GM10266 (cell line): ENCODE measurements around the gene UBXN4.

Source experiments
- DNase-seq: peaks from one replicate; pipeline ENCODE4 v3.0.0; 2012; ENCODE audit errors: extremely low spot score
- CTCF ChIP-seq: IDR thresholded peaks from 2 replicates; pipeline ENCODE4 v1.5.1; 2012; ENCODE audit warnings: mild to moderate bottlenecking, low read depth; ENCODE audit not compliant: control insufficient read depth, insufficient read depth; ENCODE audit errors: missing control alignments

Gene UBXN4

GRCh38 chr2:135829378-135830135 lies 87.9 kb downstream of the UBXN4 start:
- no peak for TF ChIP-seq CTCF
- no peak for DNase-seq

GRCh38 chr2:135831180-135831812 lies 89.6 kb downstream of the UBXN4 start:
- DNase-seq, result no peak
- TF ChIP-seq CTCF, result no peak

GRCh38 chr2:135832891-135833290 lies 91.2 kb downstream of the UBXN4 start:
- no peak for TF ChIP-seq CTCF
- no peak for DNase-seq
